ENCODE results near the gene ZBTB18.
"Not testable (repeated sequence)": the region's sequence is repeated elsewhere in the genome, so short reads cannot be mapped to it uniquely, and the experiment has no call there.

ZBTB18 gene

DNA sequence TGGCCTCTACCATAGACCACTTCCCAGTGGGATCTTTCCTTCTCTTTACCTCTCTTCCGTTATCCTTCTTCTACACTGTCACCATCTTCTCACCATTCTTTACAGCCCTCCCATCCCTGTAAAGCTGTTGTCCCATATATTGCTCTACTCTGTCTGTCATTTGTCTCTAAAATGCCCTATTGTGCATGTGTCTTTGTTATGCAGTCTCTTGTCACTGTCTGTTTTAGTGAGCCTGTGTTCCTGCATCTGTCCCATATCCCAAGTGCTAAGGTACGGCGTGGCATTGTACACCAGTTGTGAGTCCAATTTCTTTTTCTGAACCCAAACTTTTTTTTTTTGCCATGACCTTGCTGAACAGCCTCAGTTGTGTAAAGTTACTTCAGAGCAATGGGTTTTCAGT, 8.8 kb upstream of the ZBTB18 start:
- no peak for DNase-seq

DNA sequence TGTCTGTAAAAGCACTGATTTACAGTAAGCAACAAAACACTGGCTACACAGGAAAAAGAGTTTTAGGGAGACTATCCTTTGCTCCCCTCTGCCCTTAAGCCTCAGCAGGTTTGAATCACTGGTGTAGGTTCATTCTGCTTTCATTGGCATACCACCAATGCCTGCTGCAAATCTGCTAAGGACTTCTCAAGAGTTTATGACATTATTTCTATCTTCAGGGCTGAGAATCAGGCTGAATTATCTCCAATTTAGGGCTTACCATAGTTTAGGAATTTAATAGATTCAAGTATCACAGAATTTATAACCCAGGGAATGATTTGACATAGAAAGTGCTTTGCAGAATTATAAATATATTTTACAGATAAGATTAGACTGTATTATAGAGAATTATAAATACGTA, 6.7 kb upstream of the ZBTB18 start:
- no peak for DNase-seq

GRCh38 chr1:244046254-244046653, 4.8 kb upstream of the ZBTB18 start:
- not testable (repeated sequence) for DNase-seq

DNA sequence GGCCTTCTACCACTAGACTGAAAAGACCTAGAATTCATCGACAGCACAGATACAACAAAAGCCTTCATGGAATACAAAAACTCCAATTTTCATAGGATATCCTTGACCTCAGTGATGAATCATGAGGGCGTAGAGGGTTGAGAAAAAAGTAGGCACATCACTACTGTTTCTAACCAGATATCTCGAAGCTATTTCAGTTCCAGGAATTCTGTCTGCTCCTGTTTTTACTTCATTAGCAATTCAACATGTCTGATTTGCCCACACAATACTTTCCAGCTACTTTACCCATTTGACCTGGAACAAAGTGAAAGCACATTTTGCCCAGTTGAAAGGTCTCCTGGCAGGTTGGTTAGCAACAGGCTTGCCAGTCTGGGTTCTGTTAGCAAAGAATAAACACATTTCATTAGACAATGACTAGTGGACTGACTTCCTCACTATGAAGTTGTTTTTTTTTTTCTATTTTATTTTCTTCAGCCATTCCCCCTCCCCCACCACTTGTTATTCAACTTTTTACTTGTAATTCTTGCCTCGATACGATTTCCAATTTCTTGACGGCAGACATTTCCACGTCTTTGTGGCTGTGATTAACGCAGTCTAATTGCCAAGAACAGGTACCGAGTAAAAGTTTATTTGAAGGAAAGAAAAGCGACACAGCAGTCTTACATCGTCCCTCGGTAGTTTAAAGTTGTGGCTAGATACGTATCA, 4.0 kb upstream of the ZBTB18 start:
- no peak for DNase-seq

- DNase-seq: no peak
Measured at GRCh38 chr1:244047621-244048255, 3.3 kb upstream of the ZBTB18 start.

DNA sequence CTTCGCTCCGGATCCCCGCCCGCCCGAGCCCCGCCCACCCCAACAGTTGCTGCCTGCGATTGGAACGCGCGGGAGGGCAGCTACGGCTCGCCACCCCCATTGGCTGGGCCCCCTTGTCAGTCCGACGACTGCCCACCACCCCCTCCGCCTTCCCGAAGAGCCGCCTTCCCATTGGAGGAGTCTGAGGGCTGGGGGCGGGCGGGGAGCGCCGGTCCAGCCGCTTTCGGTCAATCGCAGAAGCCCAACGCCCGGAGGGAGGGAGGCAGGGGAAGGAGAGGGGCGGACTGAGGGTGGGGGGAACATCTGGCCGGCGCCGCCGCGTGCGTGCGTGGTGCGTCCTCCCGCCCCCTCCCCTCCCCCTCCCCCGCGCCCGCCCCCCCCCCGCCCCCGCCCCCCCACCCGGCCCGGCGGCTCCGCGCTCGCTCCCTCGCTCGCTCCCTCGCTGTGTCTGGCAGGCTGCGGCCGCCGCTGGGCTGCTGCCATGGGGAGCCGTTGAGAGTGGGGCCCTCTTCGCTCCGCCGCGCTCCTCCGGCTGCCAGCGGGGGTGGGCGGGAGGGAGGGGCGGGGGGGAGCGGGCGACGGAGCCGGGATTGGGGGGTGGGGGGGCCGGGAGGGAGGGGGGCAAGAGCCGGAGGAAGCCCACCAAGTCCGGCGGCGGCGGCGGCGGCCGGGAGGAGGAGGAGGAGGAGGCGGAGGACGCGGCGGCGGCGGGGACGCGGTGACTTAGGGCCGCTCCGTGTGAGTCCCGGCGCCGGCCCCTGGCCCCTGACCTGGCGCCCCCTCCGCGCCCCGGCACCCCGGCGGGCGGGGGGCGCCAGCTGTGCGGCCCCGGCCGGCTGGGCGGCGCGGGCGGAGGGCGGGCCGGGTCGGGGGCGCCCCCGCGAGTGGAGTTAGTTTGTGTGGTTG, 2.6 kb upstream of the ZBTB18 start:
- peak; percentile 97 for DNase-seq

DNA sequence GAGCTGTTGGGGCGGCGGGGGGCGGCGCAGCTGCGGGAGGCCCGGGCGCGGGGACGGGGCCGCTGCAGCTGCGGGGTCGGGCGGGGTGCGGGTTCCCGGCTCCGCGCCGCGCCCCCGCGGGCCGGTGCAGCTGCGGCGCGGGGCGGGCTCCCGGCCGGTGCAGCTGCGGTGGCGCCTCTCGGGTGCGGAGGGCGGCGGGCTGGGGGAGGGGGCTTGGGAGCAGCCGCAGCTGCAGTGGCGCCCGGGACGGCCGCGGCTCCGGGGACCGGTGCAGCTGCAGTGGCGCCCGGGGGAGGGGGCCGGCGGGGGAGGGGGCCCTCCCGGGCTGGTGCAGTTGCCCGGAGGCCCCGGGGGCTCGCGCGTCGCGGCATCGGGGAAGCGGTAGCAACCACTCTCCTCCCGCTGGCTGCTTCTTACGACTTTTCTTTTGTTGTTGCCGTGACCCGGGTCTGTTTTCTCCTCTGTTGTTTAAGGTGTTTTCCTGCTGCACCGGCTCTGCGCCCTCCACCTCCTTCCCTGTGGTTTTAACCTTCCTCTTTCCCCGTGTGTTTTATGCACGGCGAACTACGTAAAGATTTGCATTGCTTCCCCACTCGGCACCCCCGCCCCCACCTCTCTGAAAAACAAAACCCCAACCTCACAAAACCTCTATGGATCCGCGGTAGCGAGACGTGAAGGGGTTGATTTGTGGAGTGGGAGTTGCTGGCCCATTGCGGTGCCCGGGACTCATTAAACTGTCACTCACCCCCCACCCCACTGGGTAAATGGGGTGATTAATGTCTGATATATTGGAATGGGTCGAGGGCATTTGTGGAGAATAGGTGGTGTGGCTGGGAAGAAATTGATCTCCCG, 1.7 kb upstream of the ZBTB18 start:
- peak; percentile 47 for DNase-seq

- DNase-seq: no peak
Measured at GRCh38 chr1:244050014-244050834, 859 bp upstream of the ZBTB18 start.

GRCh38 chr1:244052016-244052727, 1.1 kb downstream of the ZBTB18 start:
- DNase-seq: no peak

DNA sequence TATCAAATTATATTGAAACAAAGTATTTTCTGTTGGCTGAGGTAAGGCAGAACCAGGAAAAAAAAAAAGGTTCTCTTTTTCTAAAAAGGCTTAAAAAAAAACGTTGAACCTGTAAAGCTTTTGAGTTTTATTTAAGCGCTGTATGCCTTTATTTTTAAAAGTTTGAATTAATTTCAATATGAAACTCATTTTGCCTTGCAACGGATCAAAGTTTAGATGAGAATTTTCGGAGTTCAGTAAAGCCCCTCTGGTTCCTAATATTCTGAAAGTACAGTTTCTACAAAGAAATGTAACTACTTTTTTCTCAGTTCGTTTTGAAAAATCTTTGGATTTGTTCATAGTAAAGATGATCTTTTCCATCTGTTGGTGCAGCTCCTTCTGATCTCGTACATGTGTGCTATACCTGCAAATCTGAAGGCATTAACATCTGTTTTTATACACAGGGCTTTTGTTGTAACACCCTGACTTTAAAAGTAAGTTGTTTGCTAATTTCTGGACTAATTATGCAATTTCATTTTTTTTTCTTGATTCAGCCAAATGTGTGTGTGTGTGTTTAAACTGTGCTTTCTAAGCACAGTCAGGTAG, 1.7 kb downstream of the ZBTB18 start:
- no peak for DNase-seq

DNA sequence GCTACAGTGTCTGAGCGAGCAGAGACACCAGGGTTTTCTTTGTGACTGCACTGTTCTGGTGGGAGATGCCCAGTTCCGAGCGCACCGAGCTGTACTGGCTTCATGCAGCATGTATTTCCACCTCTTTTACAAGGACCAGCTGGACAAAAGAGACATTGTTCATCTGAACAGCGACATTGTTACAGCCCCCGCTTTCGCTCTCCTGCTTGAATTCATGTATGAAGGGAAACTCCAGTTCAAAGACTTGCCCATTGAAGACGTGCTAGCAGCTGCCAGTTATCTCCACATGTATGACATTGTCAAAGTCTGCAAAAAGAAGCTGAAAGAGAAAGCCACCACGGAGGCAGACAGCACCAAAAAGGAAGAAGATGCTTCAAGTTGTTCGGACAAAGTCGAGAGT, 2.7 kb downstream of the ZBTB18 start:
- DNase-seq: no peak

GRCh38 chr1:244054247-244054923, 3.3 kb downstream of the ZBTB18 start:
- DNase-seq: no peak

DNA sequence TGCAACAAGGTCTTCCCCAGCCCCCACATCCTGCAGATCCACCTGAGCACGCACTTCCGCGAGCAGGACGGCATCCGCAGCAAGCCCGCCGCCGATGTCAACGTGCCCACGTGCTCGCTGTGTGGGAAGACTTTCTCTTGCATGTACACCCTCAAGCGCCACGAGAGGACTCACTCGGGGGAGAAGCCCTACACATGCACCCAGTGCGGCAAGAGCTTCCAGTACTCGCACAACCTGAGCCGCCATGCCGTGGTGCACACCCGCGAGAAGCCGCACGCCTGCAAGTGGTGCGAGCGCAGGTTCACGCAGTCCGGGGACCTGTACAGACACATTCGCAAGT, 3.8 kb downstream of the ZBTB18 start:
- no peak for DNase-seq

GRCh38 chr1:244056577-244056976, 5.5 kb downstream of the ZBTB18 start:
- no peak for DNase-seq

DNA sequence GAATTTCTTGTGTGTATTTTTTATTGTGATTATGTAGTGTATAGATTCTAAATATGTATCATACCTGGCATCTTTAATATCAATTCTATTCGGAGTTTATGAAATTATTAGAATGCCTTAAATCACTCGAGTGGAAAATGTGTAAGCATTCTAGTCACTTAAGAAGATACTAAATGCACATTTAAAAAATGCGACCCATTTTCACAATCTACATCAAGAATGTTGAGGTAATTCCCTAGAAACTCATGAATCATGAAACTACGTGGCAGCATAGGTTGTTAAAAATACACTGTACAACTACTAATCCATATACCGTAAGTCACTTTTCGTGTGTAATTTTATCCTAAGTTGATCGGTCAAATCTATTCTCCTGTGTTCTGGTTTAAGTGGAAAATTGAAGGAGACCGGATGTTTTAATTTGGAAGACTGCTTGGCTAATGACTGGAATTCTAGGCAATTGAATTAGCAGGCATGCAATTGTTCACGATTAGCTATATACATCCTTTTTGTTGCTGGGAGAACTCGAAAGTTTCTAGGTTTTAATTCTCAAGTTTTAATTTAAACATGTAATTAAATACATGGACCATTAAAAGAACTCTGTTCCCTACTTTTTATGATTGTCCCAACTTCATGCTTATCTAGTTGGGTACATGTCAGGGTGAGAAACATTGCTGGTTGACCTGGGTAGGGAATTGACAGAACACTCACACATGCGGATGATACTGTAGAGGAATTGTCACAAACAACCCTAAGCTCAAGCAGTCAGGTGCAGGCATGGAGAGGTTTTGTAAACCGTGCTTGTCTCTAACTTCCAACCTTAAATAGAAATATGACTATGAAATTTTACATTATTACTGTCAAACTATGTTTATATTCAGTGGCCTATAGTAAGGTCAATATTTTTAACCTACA, 6.6 kb downstream of the ZBTB18 start:
- no peak for DNase-seq

DNA sequence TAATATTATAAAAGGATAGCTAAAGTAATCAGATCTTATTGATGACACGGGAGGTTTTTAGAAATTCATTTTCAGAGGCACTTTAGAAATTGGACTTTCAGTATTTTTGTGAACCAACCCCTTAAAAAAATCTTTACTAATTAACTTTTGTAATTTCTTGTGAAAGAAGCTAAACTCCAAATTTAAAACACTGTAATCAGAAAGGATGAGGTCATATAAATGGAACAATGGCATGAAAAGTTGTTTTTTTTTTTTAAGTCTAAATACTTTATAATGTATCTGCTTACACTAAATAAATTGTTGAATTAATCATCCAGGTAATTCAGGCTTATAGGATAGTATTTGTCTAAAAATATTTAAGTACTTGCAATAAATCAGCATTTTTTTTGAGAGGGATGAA, 9.0 kb downstream of the ZBTB18 start:
- DNase-seq: no peak

DNA sequence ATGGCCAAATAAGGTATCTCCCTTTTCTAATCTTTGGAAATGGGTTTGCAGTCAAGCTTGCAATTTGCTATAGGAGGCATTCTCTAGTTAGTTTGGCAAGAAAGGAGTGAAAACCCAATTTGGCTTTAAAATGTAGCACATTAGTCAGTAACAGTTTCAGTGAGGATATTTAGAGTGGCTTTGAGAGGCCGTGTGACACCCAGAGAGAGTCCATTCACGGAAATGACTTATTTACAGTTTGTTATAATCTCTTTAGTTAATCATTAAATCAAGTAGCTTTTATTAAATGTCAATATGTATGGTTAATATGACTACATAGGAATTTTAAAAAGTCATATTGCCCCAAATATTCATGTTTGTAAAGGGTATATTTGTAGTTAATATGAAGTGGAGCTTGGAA, 9.6 kb downstream of the ZBTB18 start:
- no peak for DNase-seq

DNA sequence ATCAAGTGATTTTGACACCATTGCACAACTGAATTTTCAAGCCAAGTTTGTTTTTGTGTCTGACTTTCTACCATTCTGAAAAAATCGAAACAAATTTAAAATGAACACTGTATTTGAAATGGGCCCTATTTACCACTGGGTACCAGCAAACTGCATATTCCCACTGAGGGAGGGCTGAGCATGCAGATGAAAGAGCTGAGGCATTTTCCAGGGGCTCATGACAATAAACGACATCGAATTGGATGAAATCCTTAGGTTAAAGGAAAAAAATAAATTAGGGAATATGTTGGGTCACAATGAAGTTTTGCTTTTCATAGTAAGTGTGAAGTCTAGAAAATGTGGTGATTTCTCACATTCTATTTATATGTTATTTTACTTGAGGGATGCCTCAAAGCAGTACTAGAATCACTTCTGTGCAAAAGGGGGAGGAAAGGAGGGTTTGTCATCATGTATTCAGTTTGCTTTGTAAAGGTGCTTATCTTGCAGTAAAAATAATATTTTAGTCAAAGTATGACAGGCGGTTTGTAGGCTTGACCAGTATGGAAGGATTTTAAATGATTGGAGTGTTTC, 11.2 kb downstream of the ZBTB18 start:
- no peak for DNase-seq

GRCh38 chr1:244063498-244063897, 12.4 kb downstream of the ZBTB18 start:
- no peak for DNase-seq
